B cell (primary cell): ENCODE results near the gene SEMA3F. TPM values are rescaled to one million over a fixed set of nuclear protein-coding genes. Genes with fewer than 3 reads are reported as not detected.

Experiments used
- ATAC-seq: fragments of 200-7000 bp; cut with Tn5 transposase; one replicate; pipeline ENCODE4 v1.10.0; 2021; ENCODE audit warnings: low read depth, mild to moderate bottlenecking, moderate number of reproducible peaks, moderate library complexity
- CTCF ChIA-PET: fragments of 350-600 bp; sonication (Branson Sonifier 250); formaldehyde crosslinking; loops from one replicate; lab custom pipeline; 2021; ENCODE audit warnings: antibody characterized with exemption, inconsistent platforms; lab: Charles Lee
- POLR2A ChIA-PET: fragments of 350-600 bp; sonication (Branson Sonifier 250); formaldehyde crosslinking; loops from one replicate; lab custom pipeline; 2021; ENCODE audit warnings: antibody characterized with exemption; lab: Charles Lee
- DNase-seq: peaks from one replicate; pipeline ENCODE4 v3.0.0; 2013
- H2AFZ ChIP-seq: 2 replicates; pipeline ENCODE4 v1.6.1; 2012; ENCODE audit warnings: mild to moderate bottlenecking, low read depth, low read length; ENCODE audit not compliant: insufficient read depth, poor library complexity, severe bottlenecking
- H3K27ac ChIP-seq, 2 donors: 1 replicate in 1 of 2; 2 replicates in 1 of 2; pipeline ENCODE4 v1.5.1; 2012 to 2013; ENCODE audit warnings: low read length in 2 of 2, mild to moderate bottlenecking in 2 of 2, moderate library complexity in 1 of 2
- H3K27me3 ChIP-seq, 4 experiments: fragments of 200-600 bp in 1 of 4; sonication (generic) in 1 of 4; replicated peaks in 1 of 4; 1 replicate in 2 of 4; 2 replicates in 2 of 4; pipeline versions ENCODE4 v1.6.1 to v1.7.0; 2013 to 2016; ENCODE audit warnings: low read length in 3 of 4, mild to moderate bottlenecking in 2 of 4, mixed read lengths in 1 of 4, moderate library complexity in 1 of 4; ENCODE audit not compliant: insufficient read depth in 4 of 4, control insufficient read depth in 3 of 4; ENCODE audit errors: control extremely low read depth in 1 of 4
- H3K36me3 ChIP-seq, 2 experiments: replicated peaks in 1 of 2; 1 replicate in 1 of 2; 2 replicates in 1 of 2; pipeline versions ENCODE4 v1.6.1 to v1.7.1; 2013; ENCODE audit warnings: low read length in 1 of 2; ENCODE audit not compliant: insufficient read depth in 2 of 2, control insufficient read depth in 1 of 2; ENCODE audit errors: control extremely low read depth in 1 of 2, extremely low read depth in 1 of 2
- H3K4me1 ChIP-seq, 2 donors: fragments of 200-600 bp in 1 of 2; sonication (generic) in 1 of 2; 1 replicate in 1 of 2; 2 replicates in 1 of 2; pipeline versions ENCODE4 v1.5.1 to v1.6.1; 2013 to 2017; ENCODE audit warnings: low read length in 2 of 2; ENCODE audit not compliant: control insufficient read depth in 2 of 2, insufficient read depth in 2 of 2
- H3K4me2 ChIP-seq: replicated peaks from 2 replicates; pipeline ENCODE3; 2012; ENCODE audit warnings: mild to moderate bottlenecking, low read depth, low read length; ENCODE audit not compliant: poor library complexity, severe bottlenecking
- H3K4me3 ChIP-seq, 5 experiments: fragments of 200-600 bp in 1 of 5; sonication (generic) in 1 of 5; 1 replicate in 3 of 5; 2 replicates in 2 of 5; pipeline versions ENCODE4 v1.5.1 to v1.7.0; 2011 to 2016; ENCODE audit warnings: low read length in 4 of 5, mild to moderate bottlenecking in 4 of 5, low read depth in 2 of 5, control low read depth in 1 of 5, moderate library complexity in 1 of 5; ENCODE audit not compliant: insufficient read depth in 1 of 5; ENCODE audit errors: control extremely low read depth in 1 of 5, extremely low read depth in 1 of 5
- H3K79me2 ChIP-seq: fragments of 200-600 bp; sonication (generic); one replicate; pipeline ENCODE4 v1.6.0; 2016; ENCODE audit warnings: low read length; ENCODE audit not compliant: control insufficient read depth, insufficient read depth
- H3K9ac ChIP-seq: fragments of 200-600 bp; sonication (generic); 2 replicates; pipeline ENCODE4 v1.6.1; 2017; ENCODE audit warnings: mild to moderate bottlenecking, low read length, moderate library complexity
- H3K9me3 ChIP-seq, 3 donors: one replicate each; pipeline versions ENCODE4 v1.6.1 to v1.7.1; 2013; ENCODE audit warnings: low read length in 2 of 3; ENCODE audit not compliant: control insufficient read depth in 2 of 3, insufficient read depth in 1 of 3; ENCODE audit errors: control extremely low read depth in 1 of 3
- H4K20me1 ChIP-seq: 2 replicates; pipeline ENCODE4 v1.6.0; 2012; ENCODE audit warnings: mild to moderate bottlenecking, low read length; ENCODE audit not compliant: insufficient read depth, control insufficient read depth, poor library complexity, severe bottlenecking
- H3K27ac Mint-ChIP-seq: one replicate; pipeline ENCODE4 v1.8.0; 2021; ENCODE audit warnings: mixed read lengths
- H3K27me3 Mint-ChIP-seq: one replicate; pipeline ENCODE4 v1.8.0; 2021; ENCODE audit warnings: mixed read lengths
- H3K4me1 Mint-ChIP-seq: one replicate; pipeline ENCODE4 v1.8.0; 2021; ENCODE audit warnings: mixed read lengths
- H3K4me3 Mint-ChIP-seq: one replicate; pipeline ENCODE4 v1.8.0; 2021; ENCODE audit warnings: mixed read lengths
- H3K9me3 Mint-ChIP-seq: one replicate; pipeline ENCODE4 v1.8.0; 2022; ENCODE audit warnings: mixed read lengths; ENCODE audit not compliant: insufficient read depth
- CTCF ChIP-seq: fragments of 200-600 bp; IDR thresholded peaks from one replicate; pipeline ENCODE4 v1.8.0; 2022; ENCODE audit warnings: antibody characterized with exemption, mild to moderate bottlenecking
- EZH2 ChIP-seq: IDR thresholded peaks from 2 replicates; pipeline ENCODE4 v1.6.1; 2012; ENCODE audit warnings: borderline replicate concordance, low read depth, mild to moderate bottlenecking, moderate library complexity, low read length; ENCODE audit not compliant: insufficient read depth, poor library complexity, severe bottlenecking
- WGBS: methylation state at CpG from one replicate; pipeline ENCODE4 v1.1.5; 2013; ENCODE audit warnings: missing lambda C conversion rate; ENCODE audit not compliant: insufficient coverage; 5-methylcytosine and 5-hydroxymethylcytosine counted together
- intact Hi-C: fragments of 100-400 bp; cut with micrococcal nuclease; formaldehyde crosslinking; loops from one replicate; pipeline ENCODE4 v1.10.0; 2022
- polyA plus RNA-seq: library from polyadenylated mRNA; depleted of rRNA; stranded (reverse); fragments of >200 nt; gene quantifications from 2 replicates; pipeline ENCODE4 v1.2.3, GENCODE V29; 2012
- total RNA-seq, 2 donors: library from RNA; stranded (reverse); fragments of 120-200 nt in 1 of 2; gene quantifications; 1 replicate in 1 of 2; 2 replicates in 1 of 2; pipeline versions ENCODE4 v1.2.3 to v1.2.4, GENCODE V29; 2013 to 2022

SEMA3F gene
- total and polyA plus RNA-seq, 2 donors (not counting 1 experiment from before 2014, with no cell fraction given) = 0.27 TPM; not detected in 1

- Mint-ChIP-seq H3K27me3 (peaks cover 9% of the 10 kb centered on the region), H3K4me3 (no peak overlapping the region), H3K9me3 (no peaks in the 10 kb centered on the region), H3K4me1 (no peaks in the 10 kb centered on the region), H3K27ac (no peak overlapping the region)
- no peaks in the 10 kb centered on the region for H3K36me3 ChIP-seq
- no peak overlapping the region for H2AFZ ChIP-seq
- intact Hi-C loops = no loop called here
- no peak overlapping the region for H3K4me3 ChIP-seq
- H3K79me2 ChIP-seq = no peaks in the 10 kb centered on the region
- DNase-seq = no peak
- no peak for TF ChIP-seq EZH2
- TF ChIP-seq CTCF = no peak
- H3K9me3 ChIP-seq = no peaks in the 10 kb centered on the region
- ATAC-seq = no peak
- no peaks in the 10 kb centered on the region for H3K27me3 ChIP-seq
- POLR2A ChIA-PET = no interaction called here
- H4K20me1 ChIP-seq = no peaks in the 10 kb centered on the region
- no peaks in the 10 kb centered on the region for H3K4me1 ChIP-seq
- H3K4me2 ChIP-seq = no peak overlapping the region
- CTCF ChIA-PET = no interaction called here
- no peak overlapping the region for H3K9ac ChIP-seq
- H3K27ac ChIP-seq = no peak overlapping the region
- WGBS = 92% methylated on average over 4 of the region's 6 CpGs
Measured at GRCh38 chr3:50166620-50167019, 11.5 kb downstream of the SEMA3F start.

- no peak overlapping the region for H3K27ac ChIP-seq
- no peak for DNase-seq
- no peak for TF ChIP-seq CTCF
- no peak for TF ChIP-seq EZH2
- no peaks in the 10 kb centered on the region for H3K36me3 ChIP-seq
- H3K4me3 Mint-ChIP-seq = no peak overlapping the region
- peaks cover 9% of the 10 kb centered on the region for H3K27me3 Mint-ChIP-seq
- H3K9me3 ChIP-seq = no peaks in the 10 kb centered on the region
- no peak overlapping the region for H3K4me2 ChIP-seq
- ChIA-PET CTCF (no interaction called here), POLR2A (no interaction called here)
- H3K4me3 ChIP-seq = no peak overlapping the region
- intact Hi-C loops = no loop called here
- H3K79me2 ChIP-seq = no peaks in the 10 kb centered on the region
- no peaks in the 10 kb centered on the region for H3K4me1 Mint-ChIP-seq
- no peaks in the 10 kb centered on the region for H4K20me1 ChIP-seq
- 82% methylated on average over 12 of the region's 16 CpGs for WGBS
- H3K27me3 ChIP-seq = no peaks in the 10 kb centered on the region
- no peaks in the 10 kb centered on the region for H3K9me3 Mint-ChIP-seq
- H3K9ac ChIP-seq = no peak overlapping the region
- H3K4me1 ChIP-seq = no peaks in the 10 kb centered on the region
- no peak for ATAC-seq
- H2AFZ ChIP-seq = no peak overlapping the region
- no peak overlapping the region for H3K27ac Mint-ChIP-seq
Measured at GRCh38 chr3:50167069-50167840, 12.1 kb downstream of the SEMA3F start.
